K562 (cell line): Measurements from ENCODE around the gene SMG5. TPM values are rescaled to one million over a fixed set of nuclear protein-coding genes. Genes with fewer than 3 reads are reported as not detected.

Experiments
- ATF7 ChIP-seq: fragments of 450-650 bp; IDR thresholded peaks from 2 replicates; pipeline ENCODE4 v1.7.1; 2014; ENCODE audit warnings: mild to moderate bottlenecking, moderate library complexity
- BCL6 ChIP-seq: fragments of 250-450 bp; sonication (Bioruptor Pico); IDR thresholded peaks from 2 replicates; pipeline ENCODE4 v1.4.0; 2020
- FOXA3 ChIP-seq, 2 experiments: fragments of 450-650 bp in 1 of 2; sonication (generic) in 1 of 2; formaldehyde crosslinking; IDR thresholded peaks in 1 of 2; conservative IDR thresholded peaks in 1 of 2; 2 replicates each; pipeline versions ENCODE4 v1.4.0 to v1.8.0; 2020 to 2022; ENCODE audit warnings: mild to moderate bottlenecking in 2 of 2, missing genetic modification reagents in 1 of 2
- GABPB2 ChIP-seq: fragments of 250-450 bp; sonication (Bioruptor Pico); conservative IDR thresholded peaks from 2 replicates; pipeline ENCODE4 v1.5.1; 2021; ENCODE audit warnings: mild to moderate bottlenecking
- HCFC1 ChIP-seq: IDR thresholded peaks from 2 replicates; pipeline ENCODE4 v1.6.1; 2012; ENCODE audit warnings: low read depth, low read length, improper control_type of control experiment
- IFI16 ChIP-seq: fragments of 250-450 bp; sonication (Bioruptor Pico); IDR thresholded peaks from 2 replicates; pipeline ENCODE4 v2.1.2; 2022; ENCODE audit warnings: mild to moderate bottlenecking, inconsistent platforms
- KAT8 ChIP-seq: fragments of 450-650 bp; IDR thresholded peaks from 2 replicates; pipeline ENCODE4 v1.6.1; 2016; ENCODE audit warnings: low read depth, mild to moderate bottlenecking
- KDM1A ChIP-seq, 2 experiments: fragments of 450-650 bp; IDR thresholded peaks; 2 replicates each; pipeline ENCODE4 v1.6.1; 2016; ENCODE audit warnings: mild to moderate bottlenecking in 2 of 2
- KLF16 ChIP-seq: IDR thresholded peaks from 2 replicates; pipeline ENCODE4 v1.6.1; 2016; ENCODE audit warnings: antibody characterized with exemption
- MBD2 ChIP-seq: sonication (generic); IDR thresholded peaks from 2 replicates; pipeline ENCODE4 v1.6.1; 2016; ENCODE audit warnings: low read depth, borderline replicate concordance
- MCM3 ChIP-seq: fragments of 450-650 bp; IDR thresholded peaks from 2 replicates; pipeline ENCODE4 v1.6.1; 2016
- MECOM ChIP-seq: fragments of 250-450 bp; sonication (Bioruptor Pico); IDR thresholded peaks from 2 replicates; pipeline ENCODE4 v1.8.0; 2022; ENCODE audit warnings: inconsistent platforms
- MYBL2 ChIP-seq, 2 experiments: fragments of 450-650 bp in 1 of 2; sonication (generic) in 1 of 2; formaldehyde crosslinking in 1 of 2; IDR thresholded peaks; 2 replicates each; pipeline versions ENCODE4 v1.6.1 to v1.8.1; 2017 to 2022; ENCODE audit warnings: borderline replicate concordance in 1 of 2, inconsistent platforms in 1 of 2, low read depth in 1 of 2, mild to moderate bottlenecking in 1 of 2, missing genetic modification reagents in 1 of 2, moderate library complexity in 1 of 2
- POLR2AphosphoS5 ChIP-seq: IDR thresholded peaks from 2 replicates; pipeline ENCODE4 v1.6.1; 2011; ENCODE audit warnings: mild to moderate bottlenecking, low read depth, low read length, moderate library complexity; ENCODE audit not compliant: control insufficient read depth, insufficient read depth
- POU5F1 ChIP-seq: fragments of 150-350 bp; IDR thresholded peaks from 2 replicates; pipeline ENCODE4 v1.6.1; 2014; ENCODE audit warnings: borderline replicate concordance, low read length, low read depth, mild to moderate bottlenecking; ENCODE audit not compliant: partially characterized antibody
- PPARD ChIP-seq: fragments of 250-450 bp; sonication (Bioruptor Pico); IDR thresholded peaks from 2 replicates; pipeline ENCODE4 v1.8.0; 2022; ENCODE audit warnings: inconsistent platforms, mild to moderate bottlenecking, moderate library complexity
- TBP ChIP-seq: optimal IDR thresholded peaks from 2 replicates; pipeline ENCODE3; 2011; ENCODE audit warnings: low read depth, low read length, improper control_type of control experiment
- TEAD4 ChIP-seq, 2 experiments: sonication (generic) in 1 of 2; formaldehyde crosslinking in 1 of 2; IDR thresholded peaks; 2 replicates each; pipeline versions ENCODE4 v1.6.1 to v1.8.0; 2012 to 2022; ENCODE audit warnings: borderline replicate concordance in 1 of 2, inconsistent platforms in 1 of 2, low read length in 1 of 2, mild to moderate bottlenecking in 1 of 2, missing genetic modification reagents in 1 of 2
- ZNF695 ChIP-seq: fragments of 450-650 bp; formaldehyde crosslinking; IDR thresholded peaks from 2 replicates; pipeline ENCODE4 v1.4.0; 2020; ENCODE audit warnings: mild to moderate bottlenecking, moderate library complexity
- ZNF75A ChIP-seq: fragments of 450-650 bp; formaldehyde crosslinking; IDR thresholded peaks from 2 replicates; pipeline ENCODE4 v1.4.0; 2020; ENCODE audit warnings: mild to moderate bottlenecking
- ZNF764 ChIP-seq: fragments of 250-450 bp; sonication (Bioruptor Pico); IDR thresholded peaks from 2 replicates; pipeline ENCODE4 v1.4.0; 2020; ENCODE audit warnings: low read depth, mild to moderate bottlenecking, moderate library complexity
- polyA plus RNA-seq, 8 experiments: library from polyadenylated mRNA; depleted of rRNA in 4 of 8; stranded (reverse) in 5 of 8; unstranded in 3 of 8; fragments of >200 nt; fragmentation: Nextera tagmentation in 2 of 8; fragmentation: Illumina TruSeq in 1 of 8; extraction: Ambion mirVana in 2 of 8; extraction: Trizol in 1 of 8; gene quantifications; 2 replicates each; pipeline versions ENCODE4 v1.2.1 to v1.2.3, GENCODE V29; 2011 to 2014; ENCODE audit warnings: inconsistent platforms in 1 of 8, missing spikeins in 1 of 8
- total RNA-seq, 7 experiments: library from RNA; depleted of rRNA in 6 of 7; stranded (reverse); fragments of >200 nt in 6 of 7; fragmentation: Illumina TruSeq in 2 of 7; extraction: Trizol in 2 of 7; gene quantifications; 2 replicates each; pipeline versions ENCODE4 v1.2.1 to v1.2.3, GENCODE V29; 2011 to 2021; ENCODE audit warnings: low replicate concordance in 1 of 7
- TF ChIP-seq, protein P1 (sequence below): sonication (generic); formaldehyde crosslinking; IDR thresholded peaks from 2 replicates; pipeline ENCODE4 v1.8.1; 2023; ENCODE audit warnings: mild to moderate bottlenecking, missing genetic modification reagents
- TF ChIP-seq, protein P2 (sequence below), 2 experiments: fragments of 450-650 bp in 1 of 2; sonication (generic) in 1 of 2; formaldehyde crosslinking; conservative IDR thresholded peaks; 2 replicates each; pipeline versions ENCODE4 v1.4.0 to v1.8.1; 2020 to 2022; ENCODE audit warnings: mild to moderate bottlenecking in 1 of 2, missing genetic modification reagents in 1 of 2
- TF ChIP-seq, protein P3 (sequence below): IDR thresholded peaks from 2 replicates; pipeline ENCODE4 v1.6.1; 2011; ENCODE audit not compliant: insufficient read length; ENCODE audit errors: extremely low read depth

The SMG5 gene
- total and polyA plus RNA-seq, 9 of the 15 experiments (the other 6 are each of a cell fraction or from before 2014, with no cell fraction given) = 1.4 to 85.9 (median 53.0) TPM

DNA sequence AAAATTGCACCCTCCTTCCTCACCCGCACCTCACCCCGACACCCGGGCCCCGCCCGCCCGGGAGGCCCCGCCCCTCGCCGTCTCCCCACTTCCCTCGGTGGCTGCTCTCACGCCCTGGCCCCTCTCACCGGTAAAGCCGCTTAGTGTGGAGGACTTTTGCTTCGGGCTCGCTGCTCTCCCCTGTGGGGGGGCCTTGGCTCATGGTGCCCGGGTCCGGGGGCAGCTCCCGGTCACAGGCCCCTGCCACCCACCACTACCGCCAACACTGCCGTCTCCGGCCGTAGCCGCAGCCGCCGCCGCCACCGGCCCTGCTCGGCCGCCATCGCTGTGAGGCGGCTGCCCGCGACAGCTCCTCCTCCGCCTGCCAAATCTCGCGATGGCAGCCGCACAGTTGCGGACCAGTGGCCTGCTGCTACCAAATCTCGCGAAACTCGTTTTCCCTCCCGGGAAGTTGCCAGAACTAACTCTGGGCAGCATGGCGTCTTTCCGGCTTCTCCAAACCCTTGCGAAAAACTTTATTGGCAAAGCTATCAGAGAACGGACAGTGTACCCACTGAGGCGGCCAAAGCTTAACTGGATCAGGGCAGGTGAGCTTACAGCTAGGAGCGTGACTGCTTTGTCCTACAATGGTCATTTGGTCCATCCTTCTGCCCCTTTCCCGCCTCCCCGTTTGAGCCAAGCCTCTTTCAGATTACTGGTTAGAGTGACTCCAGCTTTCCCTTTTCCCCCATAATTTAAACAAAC lies at the start of gene SMG5 (continued):
- TF ChIP-seq MCM3 (no peak), ZNF695 (CRISPR knock-in tag) (no peak), POU5F1 (no peak), ZNF764 (CRISPR knock-in tag) (no peak), ATF7 (peak; percentile 80), TBP (peak; percentile 95), IFI16 (CRISPR knock-in tag) (no peak), MBD2 (no peak; the same call in none of the 2 replicates), GABPB2 (CRISPR knock-in tag) (no peak), KDM1A (IDR thresholded peaks at IDR 0.05) (no peak), KLF16 (no peak), ZNF75A (CRISPR knock-in tag) (0 out of 2 replicates have a peak, but pooled peaks have one; percentile 48), MYBL2 (IDR thresholded peaks at IDR 0.05; ENCODE audit: low read depth) (no peak; the same call in 1 of the 2 replicates), MYBL2 (CRISPR knock-in tag; IDR thresholded peaks at IDR 0.05; ENCODE audit: borderline replicate concordance) (no peak), POLR2AphosphoS5 (peak; percentile 87), BCL6 (no peak), KAT8 (no peak), FOXA3 (CRISPR knock-in tag; conservative IDR thresholded peaks at IDR 0.05 in 1 of 2, IDR thresholded peaks at IDR 0.05 in 1 of 2) (no peak), TEAD4 (IDR thresholded peaks at IDR 0.05; ENCODE audit: low read length) (peak; percentile 52; the same call in 1 of the 2 replicates), TEAD4 (CRISPR knock-in tag; IDR thresholded peaks at IDR 0.05; ENCODE audit: borderline replicate concordance) (no peak), HCFC1 (peak; percentile 97), MECOM (no peak), PPARD (CRISPR knock-in tag) (no peak)
- TF ChIP-seq, protein P1, sequence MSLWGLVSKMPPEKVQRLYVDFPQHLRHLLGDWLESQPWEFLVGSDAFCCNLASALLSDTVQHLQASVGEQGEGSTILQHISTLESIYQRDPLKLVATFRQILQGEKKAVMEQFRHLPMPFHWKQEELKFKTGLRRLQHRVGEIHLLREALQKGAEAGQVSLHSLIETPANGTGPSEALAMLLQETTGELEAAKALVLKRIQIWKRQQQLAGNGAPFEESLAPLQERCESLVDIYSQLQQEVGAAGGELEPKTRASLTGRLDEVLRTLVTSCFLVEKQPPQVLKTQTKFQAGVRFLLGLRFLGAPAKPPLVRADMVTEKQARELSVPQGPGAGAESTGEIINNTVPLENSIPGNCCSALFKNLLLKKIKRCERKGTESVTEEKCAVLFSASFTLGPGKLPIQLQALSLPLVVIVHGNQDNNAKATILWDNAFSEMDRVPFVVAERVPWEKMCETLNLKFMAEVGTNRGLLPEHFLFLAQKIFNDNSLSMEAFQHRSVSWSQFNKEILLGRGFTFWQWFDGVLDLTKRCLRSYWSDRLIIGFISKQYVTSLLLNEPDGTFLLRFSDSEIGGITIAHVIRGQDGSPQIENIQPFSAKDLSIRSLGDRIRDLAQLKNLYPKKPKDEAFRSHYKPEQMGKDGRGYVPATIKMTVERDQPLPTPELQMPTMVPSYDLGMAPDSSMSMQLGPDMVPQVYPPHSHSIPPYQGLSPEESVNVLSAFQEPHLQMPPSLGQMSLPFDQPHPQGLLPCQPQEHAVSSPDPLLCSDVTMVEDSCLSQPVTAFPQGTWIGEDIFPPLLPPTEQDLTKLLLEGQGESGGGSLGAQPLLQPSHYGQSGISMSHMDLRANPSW = 0 out of 2 replicates have a peak, but pooled peaks have one; percentile 66
- TF ChIP-seq, protein P2, sequence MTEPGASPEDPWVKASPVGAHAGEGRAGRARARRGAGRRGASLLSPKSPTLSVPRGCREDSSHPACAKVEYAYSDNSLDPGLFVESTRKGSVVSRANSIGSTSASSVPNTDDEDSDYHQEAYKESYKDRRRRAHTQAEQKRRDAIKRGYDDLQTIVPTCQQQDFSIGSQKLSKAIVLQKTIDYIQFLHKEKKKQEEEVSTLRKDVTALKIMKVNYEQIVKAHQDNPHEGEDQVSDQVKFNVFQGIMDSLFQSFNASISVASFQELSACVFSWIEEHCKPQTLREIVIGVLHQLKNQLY (CRISPR knock-in tag; conservative IDR thresholded peaks at IDR 0.05) = no peak
- TF ChIP-seq, protein P3, sequence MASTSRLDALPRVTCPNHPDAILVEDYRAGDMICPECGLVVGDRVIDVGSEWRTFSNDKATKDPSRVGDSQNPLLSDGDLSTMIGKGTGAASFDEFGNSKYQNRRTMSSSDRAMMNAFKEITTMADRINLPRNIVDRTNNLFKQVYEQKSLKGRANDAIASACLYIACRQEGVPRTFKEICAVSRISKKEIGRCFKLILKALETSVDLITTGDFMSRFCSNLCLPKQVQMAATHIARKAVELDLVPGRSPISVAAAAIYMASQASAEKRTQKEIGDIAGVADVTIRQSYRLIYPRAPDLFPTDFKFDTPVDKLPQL = no peak
